GM19035 (cell line): ENCODE results near the gene RORC.

Experiments used
- ATAC-seq: cut with Tn5 transposase; IDR thresholded peaks from one replicate; pipeline ENCODE4 v1.9.1; 2021; ENCODE audit not compliant: unreplicated experiment

Gene RORC

DNA sequence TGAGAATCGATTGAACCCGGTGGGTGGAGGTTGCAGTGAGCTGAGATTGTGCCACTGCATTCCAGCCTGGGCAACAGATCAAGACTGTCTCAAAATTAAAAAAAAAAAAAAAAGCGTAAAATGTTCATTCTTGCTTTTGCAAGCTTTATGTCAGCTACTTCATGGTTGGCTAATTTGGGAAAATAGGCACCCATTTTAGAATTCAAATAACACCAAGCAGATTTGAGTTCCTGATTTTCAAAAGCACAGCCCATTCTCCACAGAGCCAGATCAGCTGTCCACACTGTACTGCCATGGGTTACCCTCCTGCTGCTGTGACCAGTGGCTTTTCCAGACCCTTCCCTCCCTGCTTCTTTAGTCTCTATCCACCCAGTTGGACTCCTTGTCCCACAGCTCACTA lies 17.5 kb upstream of the RORC start:
- no peak for ATAC-seq

GRCh38 chr1:151847867-151848596 lies 16.4 kb upstream of the RORC start:
- ATAC-seq, result no peak

- no peak for ATAC-seq
Measured at GRCh38 chr1:151846686-151847237, 15.2 kb upstream of the RORC start.

GRCh38 chr1:151846062-151846568 lies 14.5 kb upstream of the RORC start:
- no peak for ATAC-seq

- ATAC-seq, result no peak
Measured at GRCh38 chr1:151843398-151843797, 11.8 kb upstream of the RORC start.

GRCh38 chr1:151841141-151841540 lies 9.5 kb upstream of the RORC start:
- ATAC-seq, result no peak

DNA sequence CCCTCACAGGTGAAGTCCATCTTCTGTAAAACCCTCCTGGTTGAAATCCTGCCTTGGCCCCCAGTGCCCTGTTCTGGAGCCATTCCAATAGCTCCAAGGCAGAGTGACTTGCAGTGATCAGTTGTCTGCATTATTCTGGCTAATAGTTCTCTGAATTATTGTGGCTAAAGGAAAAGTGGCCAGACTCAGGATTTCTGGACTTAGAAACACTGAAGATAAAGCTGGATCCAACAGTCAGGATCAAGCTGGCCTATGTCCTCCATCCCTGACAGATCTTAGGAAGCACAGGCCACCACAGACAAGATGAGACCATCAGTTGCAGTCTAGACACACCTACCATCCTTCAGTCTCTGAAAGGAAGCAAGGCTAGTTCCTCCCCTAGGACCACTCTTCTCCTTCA lies 8.8 kb upstream of the RORC start:
- ATAC-seq, result no peak

DNA sequence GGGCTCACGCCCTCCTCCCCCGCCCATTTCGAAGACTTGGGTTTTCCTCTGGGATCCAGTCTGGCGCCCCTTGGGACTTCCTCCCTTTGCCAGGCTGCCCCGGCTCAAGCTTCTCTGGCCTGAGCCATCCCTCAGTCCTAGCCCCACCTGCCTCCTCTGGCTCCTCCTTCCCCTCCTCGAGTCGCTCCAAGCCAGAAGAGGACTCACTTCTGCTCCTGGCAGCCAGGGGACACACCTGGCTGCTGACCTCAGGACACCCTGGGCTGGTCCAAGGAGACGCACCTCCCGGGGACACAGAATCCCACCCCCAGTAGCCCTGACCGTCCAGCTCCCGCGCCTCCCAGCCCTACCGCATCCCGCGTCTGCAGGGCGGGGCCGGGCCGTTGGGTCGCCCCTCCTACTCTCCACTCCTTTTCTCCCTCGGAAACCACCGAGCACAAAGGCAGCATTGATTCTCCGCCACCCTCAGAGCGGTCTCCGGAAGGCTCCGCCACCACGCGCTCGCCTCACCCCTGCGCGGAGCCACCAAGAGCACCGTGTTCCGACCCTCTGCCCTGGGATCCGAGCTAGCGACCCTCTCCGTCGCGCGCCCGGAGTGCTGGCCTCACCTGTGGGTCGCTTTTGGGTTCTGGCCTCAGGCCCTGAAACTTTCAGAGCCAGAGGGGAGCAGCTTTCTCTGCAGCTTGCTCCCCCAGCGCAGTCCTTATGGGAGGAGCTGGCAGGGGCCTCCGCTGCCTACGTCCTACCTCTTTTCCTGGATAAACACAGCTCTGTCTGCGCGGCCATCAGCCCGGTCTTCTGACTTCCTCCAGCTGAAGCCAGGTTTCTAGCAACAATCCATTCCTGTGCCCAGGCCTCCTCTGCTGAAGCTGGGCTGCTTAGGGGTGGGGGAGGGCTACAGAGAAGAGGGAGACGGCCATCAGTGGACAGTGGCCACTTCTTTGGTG lies 8.1 kb upstream of the RORC start, which contains the start of gene C2CD4D:
C2CD4D (minus strand) TSS at position 364 of the 947 bp plus-strand sequence. CDS start 831 bp downstream, outside the sequence.
- no peak for ATAC-seq

DNA sequence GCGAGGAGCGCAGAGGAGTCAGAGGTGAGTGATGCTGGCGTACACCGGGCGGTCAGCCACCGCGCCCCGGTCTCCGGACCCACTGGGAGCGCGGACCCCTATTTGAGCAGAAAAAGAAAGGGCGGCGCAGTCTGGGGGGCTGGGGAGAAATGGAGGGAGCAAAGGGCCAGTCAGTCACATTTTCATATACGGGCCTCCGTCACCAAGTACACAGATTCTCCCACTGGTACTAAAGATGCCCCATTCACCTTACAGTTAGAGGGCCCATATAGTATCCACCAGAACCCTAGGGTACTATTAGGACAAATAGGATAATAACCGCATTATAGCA lies 7.4 kb upstream of the RORC start:
- no peak for ATAC-seq

DNA sequence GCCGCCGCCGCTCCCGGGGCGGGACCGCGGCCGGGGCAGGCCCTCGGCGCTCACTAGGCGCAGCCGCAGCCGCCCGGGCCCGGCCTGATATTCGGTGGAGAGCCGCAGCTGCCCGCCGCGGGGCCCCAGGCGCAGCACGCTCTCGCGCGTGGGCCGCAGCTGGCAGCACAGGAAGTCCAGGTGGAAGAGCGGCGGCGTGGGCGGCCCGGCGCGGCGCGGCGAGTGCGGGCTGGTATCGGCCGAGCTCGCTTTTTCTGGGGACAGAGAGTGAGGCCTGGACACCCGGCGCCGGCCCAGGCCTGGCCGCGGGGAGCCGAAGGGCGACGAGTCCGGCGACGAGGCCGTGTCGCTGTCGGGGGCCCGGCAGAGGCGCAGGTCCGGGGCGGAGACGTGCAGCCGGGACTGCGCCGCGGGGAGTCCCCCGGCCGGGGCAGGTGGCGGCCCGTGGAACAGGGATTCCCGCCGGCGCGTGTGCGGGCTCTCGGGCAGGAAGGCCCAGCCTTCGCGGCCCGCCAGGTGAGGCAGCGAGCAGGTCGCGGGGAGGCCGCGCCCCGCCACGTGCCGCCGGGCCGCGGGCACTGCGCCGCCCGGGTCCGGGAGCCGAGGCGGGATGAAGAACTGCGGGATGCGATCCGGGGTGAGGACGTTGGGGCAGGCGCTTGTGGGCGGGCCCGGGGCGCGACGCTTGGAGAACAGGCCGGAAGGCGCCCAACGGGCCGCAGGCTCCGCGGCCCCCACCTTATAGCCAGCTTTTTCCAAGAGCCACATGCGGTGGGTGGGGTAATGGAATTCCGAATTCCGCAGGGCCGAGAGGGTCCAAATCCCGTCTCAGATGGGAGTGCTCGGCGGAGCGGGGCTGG lies 6.8 kb upstream of the RORC start:
- ATAC-seq, result no peak

DNA sequence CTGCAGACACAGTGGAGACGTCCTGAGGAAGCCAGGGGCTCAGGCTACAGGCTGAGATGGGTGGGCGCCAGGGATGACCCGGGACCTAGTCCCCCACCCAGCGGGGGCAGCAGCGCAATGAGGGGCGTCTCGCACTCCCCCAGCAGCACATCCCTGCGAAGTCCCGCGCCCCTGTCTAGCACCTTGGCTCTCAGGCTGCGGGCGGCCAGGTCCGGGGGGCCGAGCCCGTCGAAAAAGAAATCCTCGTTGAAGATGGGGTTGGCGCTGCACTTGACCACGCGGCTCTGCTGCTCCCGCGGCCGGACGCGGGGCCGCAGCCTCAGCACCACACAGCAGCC lies 6.3 kb upstream of the RORC start:
- ATAC-seq, result no peak

DNA sequence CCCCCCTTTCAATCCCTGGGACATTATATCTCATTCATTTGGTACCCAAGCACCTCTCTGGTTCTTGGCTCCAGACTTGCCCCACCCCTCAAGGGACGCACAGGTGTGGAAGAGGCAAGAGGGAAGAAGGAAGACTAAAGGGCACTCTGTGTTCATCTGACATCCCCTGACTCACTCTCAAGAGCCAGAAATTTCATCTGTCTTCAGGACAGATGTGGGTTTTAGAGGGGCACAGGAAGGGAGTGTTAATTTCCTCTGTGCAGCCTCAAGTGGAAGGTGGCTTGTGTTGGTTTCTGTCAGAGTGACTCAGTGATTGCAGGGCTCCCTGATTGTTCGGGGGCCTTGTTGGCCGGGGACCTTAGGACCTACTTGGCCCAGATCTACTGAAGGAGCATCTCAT lies 5.6 kb upstream of the RORC start:
- no peak for ATAC-seq

- no peak for ATAC-seq
Measured at GRCh38 chr1:151835596-151835995, 4.0 kb upstream of the RORC start.

DNA sequence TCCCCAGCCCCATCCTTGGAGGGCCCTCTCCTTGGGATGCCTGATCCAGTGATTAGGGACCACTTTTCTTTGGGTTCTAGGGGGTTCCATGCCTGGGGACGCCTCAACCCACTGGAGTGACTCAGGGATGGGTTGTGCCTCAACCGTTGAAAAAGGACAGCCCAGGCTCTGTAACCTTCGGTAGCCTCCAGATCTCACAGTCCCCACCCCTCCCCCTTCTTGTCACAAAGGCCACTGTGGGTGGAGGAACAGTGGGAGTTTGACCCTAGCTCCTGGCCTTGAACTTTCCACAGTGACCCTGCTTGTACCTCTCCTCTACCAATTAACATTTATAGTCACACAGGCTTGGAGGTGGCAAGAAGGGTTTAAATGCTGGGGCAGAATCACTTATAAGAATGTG lies 2.6 kb upstream of the RORC start:
- no peak for ATAC-seq

DNA sequence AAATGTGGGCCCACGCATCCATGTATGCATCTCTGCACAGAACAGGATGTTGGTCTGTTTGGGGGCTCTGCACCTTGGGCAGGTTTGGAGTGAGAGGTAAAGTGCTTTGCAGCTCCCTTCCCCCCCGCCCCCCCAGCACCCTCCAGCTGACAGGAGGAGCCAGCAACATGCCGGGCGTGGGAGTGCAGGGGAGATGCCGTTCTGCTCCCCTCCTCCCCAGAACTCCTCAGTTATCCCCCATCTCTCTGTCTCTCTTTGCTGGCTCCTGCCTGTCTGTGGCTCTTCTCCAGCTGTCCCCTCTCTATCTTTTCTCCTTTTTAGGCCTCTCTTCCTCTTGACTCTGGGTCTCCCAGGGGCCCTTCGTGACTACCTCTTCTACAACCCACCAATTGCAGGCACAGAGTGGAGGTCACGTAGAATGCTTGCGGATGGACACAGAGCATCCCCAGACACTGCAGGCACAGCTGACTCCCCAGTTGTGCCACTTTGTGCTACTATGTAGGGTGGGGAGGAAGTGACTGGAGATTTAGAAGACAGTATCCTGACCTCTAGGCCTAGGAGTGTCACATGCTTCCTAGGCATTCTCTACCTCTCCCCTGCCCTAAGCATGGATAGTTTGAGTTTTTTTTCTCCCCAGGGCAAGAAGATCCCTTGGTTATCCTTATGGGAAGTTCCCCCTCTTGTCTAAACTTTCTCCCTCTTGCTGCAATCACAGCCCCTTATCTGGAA lies 1.7 kb upstream of the RORC start:
- no peak for ATAC-seq

GRCh38 chr1:151832318-151832980 lies 847 bp upstream of the RORC start:
- no peak for ATAC-seq

DNA sequence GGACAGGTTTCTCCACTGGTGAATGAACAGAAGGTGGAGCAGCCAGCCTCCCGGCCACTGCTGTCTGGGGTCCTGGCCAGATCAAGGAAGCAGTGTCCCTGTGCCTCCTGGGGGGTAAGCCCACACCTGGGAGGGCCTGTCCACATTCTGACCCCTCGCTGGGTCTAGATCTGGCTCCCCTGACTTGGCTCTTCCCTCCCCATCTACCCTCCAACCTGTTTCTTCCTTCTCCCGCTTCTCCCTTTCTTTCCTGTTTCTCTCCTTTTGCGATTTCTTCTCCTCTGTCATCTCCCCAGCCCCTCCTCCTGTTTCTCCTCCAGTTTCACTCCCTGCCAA lies 378 bp downstream of the RORC start:
- ATAC-seq, result no peak

DNA sequence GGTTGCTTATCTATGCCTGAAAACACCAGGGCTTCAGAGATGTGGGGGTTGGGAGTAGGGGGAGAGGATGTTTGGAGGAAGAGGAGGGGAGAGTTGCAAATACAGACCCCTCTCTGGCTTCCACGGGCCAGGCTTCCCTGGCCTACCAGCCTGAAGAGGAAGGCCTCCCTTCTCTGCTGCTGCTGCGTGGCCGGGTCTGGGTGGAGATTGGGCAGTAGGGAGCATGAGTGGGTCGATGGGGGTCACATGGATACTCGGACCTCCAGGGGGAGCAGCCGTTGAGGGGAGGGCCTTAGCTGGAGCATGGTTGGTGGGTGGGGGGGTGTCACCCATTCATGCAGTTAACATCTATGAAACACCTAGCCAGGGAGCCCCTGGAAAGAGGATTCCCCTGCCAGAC lies 1.5 kb downstream of the RORC start:
- no peak for ATAC-seq

GRCh38 chr1:151829352-151830046 lies 2.1 kb downstream of the RORC start:
- no peak for ATAC-seq
